Esophagus squamous epithelium (tissue), 4 donors: Measurements from ENCODE around the gene YARS1.

Source experiments
- CTCF ChIP-seq, 6 experiments: fragments of 450-650 bp in 4 of 6; fragments of 200-600 bp in 2 of 6; sonication (generic) in 2 of 6; IDR thresholded peaks; one replicate each; pipeline ENCODE4 v1.5.1; 2016 to 2019; ENCODE audit warnings: antibody characterized with exemption in 6 of 6, mild to moderate bottlenecking in 4 of 6, moderate library complexity in 4 of 6
- POLR2A ChIP-seq, 4 donors: fragments of 450-650 bp; IDR thresholded peaks; one replicate each; pipeline ENCODE4 v1.6.1; 2017; ENCODE audit warnings: antibody characterized with exemption in 4 of 4, mild to moderate bottlenecking in 4 of 4, moderate library complexity in 3 of 4

GRCh38 chr1:32741059-32741412, 76.1 kb downstream of the YARS1 start:
- TF ChIP-seq CTCF (IDR thresholded peaks at IDR 0.05) (no peak), POLR2A (IDR thresholded peaks at IDR 0.05) (no peak)
